GM12801 (cell line): ENCODE measurements around the gene SMLR1.

Experiments used
- TF ChIP-seq, protein P1 (sequence below): IDR thresholded peaks from one replicate; pipeline ENCODE4 v1.5.1; 2011; ENCODE audit warnings: control low read depth; ENCODE audit not compliant: insufficient read length; ENCODE audit errors: extremely low read depth

SMLR1 gene

DNA sequence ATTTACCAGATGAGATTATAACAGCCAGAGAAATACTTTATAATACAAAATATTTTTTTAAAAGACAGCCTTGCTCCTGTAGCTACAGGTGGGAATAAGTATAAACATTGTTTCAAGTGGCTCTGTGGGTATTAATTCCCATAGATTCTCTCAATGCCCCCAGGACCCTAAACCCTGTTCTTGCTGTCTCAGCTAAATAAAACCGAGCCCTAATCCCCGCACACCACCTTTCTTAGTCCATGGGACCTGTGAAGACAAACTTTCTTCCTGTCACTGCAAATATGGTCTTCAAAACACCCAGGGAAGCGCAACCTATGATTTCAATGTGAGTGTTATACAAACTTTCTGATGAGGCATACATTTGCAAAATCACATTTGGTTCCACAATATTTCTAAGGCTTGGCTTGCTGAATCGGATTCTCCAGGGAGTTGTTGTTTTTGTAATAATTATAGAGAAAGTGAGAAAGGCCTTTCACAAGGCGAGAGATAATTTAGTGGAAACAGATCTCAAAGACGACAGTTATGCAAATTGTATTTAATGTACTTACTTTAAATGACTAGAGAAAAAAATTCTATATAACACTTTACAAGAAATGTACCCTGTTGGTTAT, 11.1 kb downstream of the SMLR1 start:
- TF ChIP-seq, protein P1, sequence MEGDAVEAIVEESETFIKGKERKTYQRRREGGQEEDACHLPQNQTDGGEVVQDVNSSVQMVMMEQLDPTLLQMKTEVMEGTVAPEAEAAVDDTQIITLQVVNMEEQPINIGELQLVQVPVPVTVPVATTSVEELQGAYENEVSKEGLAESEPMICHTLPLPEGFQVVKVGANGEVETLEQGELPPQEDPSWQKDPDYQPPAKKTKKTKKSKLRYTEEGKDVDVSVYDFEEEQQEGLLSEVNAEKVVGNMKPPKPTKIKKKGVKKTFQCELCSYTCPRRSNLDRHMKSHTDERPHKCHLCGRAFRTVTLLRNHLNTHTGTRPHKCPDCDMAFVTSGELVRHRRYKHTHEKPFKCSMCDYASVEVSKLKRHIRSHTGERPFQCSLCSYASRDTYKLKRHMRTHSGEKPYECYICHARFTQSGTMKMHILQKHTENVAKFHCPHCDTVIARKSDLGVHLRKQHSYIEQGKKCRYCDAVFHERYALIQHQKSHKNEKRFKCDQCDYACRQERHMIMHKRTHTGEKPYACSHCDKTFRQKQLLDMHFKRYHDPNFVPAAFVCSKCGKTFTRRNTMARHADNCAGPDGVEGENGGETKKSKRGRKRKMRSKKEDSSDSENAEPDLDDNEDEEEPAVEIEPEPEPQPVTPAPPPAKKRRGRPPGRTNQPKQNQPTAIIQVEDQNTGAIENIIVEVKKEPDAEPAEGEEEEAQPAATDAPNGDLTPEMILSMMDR, result no peak

DNA sequence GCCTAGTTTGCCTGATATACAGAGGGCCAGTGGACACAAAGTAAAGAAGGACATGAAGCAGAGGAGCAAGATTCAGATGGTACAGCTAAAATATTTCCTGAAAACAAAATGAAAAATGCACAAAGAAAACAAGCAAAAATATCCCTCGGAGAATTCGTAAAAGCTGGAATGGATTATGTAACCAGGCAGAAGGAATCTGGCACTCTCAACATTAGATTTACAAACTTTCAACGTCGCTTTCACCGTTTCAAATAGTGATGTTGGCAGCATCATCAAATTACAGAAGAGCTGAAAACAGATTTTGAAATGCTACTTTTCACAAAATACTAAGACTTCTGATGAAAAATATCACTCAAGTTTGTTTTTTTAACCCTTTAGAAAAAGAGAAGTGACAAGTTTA, 11.7 kb downstream of the SMLR1 start:
- TF ChIP-seq, protein P1, result no peak

DNA sequence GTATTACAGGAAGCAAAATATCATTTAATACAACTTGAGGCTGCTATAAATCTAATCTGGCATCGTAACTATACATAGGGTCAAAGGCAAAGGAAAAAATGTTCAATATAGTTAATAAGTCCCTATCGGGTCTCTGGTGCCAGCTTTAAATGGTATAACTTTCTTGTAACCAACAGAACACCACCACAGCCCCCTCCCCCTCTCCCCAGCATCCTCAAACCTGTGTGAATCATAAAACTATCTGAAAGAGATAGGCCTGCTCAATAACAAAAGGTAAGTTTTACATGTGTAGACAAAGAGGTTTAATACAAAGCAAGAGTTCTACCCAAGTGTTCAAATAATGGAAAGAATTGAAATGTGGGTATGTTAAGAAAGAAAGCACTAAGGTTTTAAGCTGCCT, 12.2 kb downstream of the SMLR1 start:
- TF ChIP-seq, protein P1, result no peak

DNA sequence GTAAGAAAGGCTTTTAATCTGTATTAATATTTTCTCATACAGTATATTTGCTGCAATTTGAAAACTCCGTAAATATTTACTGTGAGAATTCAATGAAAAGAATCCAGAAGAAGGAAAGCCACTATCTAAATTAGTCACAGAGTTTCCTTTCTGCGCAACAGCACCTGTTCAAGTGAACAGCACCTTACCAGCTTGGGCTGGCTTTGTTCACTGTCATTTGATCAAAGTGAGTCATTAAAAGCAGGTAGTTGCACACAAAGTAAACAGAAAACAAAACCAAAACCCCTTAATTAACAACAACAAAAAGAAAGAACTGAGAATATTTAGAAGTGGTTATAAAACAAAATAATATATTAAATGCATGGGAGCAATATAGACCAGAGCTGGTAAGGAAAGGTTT, 12.8 kb downstream of the SMLR1 start:
- TF ChIP-seq, protein P1, result no peak

DNA sequence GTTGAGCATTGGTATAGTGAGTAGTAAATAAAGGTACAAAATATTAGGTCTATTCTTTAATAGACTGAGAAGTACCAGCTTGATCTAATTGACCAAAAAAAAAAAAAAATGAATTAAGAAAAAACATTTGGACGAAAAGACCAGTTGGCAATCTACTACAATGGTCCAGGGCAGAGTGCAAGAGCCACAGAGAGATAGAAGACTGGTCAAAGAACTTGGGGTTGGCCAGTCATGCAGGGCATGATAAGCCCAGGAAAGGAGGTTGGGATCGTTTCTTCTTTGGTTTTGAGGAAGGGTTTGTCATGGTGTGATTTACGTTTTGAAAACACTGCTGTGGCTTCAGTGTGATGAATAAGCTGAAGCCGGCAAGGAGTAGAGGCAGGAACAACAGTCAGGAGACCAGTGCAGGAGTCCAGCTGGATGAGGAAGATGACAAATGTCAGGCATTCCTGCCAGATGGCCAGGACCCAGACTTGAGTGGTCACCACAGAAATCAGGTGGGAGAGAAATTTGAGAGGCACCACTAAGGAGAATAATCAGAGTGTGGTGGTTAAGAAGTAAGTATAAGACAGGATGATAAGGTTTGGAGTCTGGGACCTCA, 14.0 kb downstream of the SMLR1 start:
- TF ChIP-seq, protein P1, result no peak

DNA sequence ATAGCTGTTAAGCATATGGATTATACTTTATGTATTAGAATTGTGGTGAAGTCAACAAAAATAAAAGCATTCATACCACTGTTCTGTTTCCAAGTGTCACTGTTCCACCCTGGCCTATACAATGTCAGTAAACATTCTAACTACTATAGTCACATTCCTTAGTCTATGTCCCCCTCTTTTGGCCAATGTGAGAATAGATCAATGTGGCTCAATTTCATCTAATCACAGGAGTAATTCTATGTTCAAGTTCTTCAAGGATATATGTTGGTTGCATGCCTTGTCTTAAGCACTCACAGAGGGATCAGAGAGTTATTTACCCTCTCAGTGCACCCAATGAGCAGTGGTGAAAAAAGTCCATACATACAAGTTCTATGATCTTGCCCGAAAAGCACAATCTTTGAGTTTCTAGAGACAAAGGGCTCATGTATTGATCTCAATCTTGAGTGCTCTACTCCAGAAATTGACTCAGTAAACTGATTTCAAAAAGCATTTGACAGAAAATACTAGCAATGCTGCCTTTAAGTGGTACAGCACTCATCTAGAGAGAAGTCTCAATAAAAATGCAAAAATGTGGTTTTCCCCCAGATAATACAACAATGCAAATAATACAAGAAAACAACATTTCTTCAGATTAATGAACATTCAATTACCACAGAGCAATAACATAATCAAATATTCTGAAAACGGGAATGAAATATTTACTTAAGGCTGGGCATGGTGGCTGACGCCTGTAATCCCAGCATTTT, 16.5 kb downstream of the SMLR1 start:
- TF ChIP-seq, protein P1, result no peak

DNA sequence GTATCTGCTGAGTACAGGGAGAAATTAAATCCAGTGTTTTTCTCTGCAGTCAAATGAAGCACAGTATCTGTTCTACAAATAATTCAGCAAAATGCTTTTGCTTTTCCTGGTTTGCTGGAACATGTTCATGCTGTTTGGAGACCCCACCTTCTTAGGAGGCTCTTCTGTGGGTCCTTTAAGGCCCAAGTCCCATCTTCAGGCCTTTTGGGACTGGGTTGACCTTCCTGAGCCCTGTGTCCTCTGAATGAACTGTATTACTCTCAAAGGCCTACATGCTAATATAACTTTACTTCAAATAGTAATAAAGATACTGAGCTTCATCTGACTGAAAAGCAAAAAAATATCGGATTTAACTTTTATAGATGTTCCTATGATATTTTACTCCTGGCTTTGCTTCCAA, 19.3 kb downstream of the SMLR1 start:
- TF ChIP-seq, protein P1, result no peak
